RWPE2 (cell line): ENCODE results near the gene FKBP2.
A peak's percentile ranks its signal among the peaks of the same experiment; 100 is the strongest.

Experiments
- ATAC-seq: fragments of 200-7000 bp; cut with Tn5 transposase; 3 replicates; pipeline ENCODE4 v1.9.1; 2021; ENCODE audit warnings: low read depth
- DNase-seq: peaks from one replicate; pipeline ENCODE4 v3.0.0-alpha.2; 2020; ENCODE audit warnings: low spot score
- H3K27ac ChIP-seq: fragments of 450-650 bp; 2 replicates; pipeline ENCODE4 v1.5.1; 2017; ENCODE audit warnings: mild to moderate bottlenecking; ENCODE audit not compliant: poor library complexity, severe bottlenecking
- H3K27me3 ChIP-seq: fragments of 250-450 bp; sonication (Bioruptor Pico); 2 replicates; pipeline ENCODE4 v1.5.1; 2021; ENCODE audit warnings: mild to moderate bottlenecking, moderate library complexity; ENCODE audit not compliant: insufficient read depth, poor library complexity, severe bottlenecking
- H3K36me3 ChIP-seq: fragments of 250-450 bp; sonication (Bioruptor Pico); 2 replicates; pipeline ENCODE4 v1.5.1; 2020; ENCODE audit warnings: low read depth, mild to moderate bottlenecking, moderate library complexity
- H3K4me1 ChIP-seq: fragments of 250-450 bp; sonication (Bioruptor Pico); 2 replicates; pipeline ENCODE4 v1.5.1; 2021; ENCODE audit warnings: mild to moderate bottlenecking, moderate library complexity; ENCODE audit not compliant: insufficient read depth, poor library complexity, severe bottlenecking
- H3K4me3 ChIP-seq: fragments of 250-450 bp; sonication (Bioruptor Pico); 2 replicates; pipeline ENCODE4 v1.5.1; 2021; ENCODE audit warnings: mild to moderate bottlenecking, moderate library complexity; ENCODE audit not compliant: severe bottlenecking
- H3K9me3 ChIP-seq: fragments of 250-450 bp; sonication (Bioruptor Pico); 2 replicates; pipeline ENCODE4 v1.5.1; 2021; ENCODE audit warnings: mild to moderate bottlenecking, moderate library complexity; ENCODE audit not compliant: severe bottlenecking
- CTCF ChIP-seq: fragments of 450-650 bp; IDR thresholded peaks from one replicate; pipeline ENCODE4 v1.5.1; 2017; ENCODE audit warnings: mild to moderate bottlenecking, moderate library complexity; ENCODE audit not compliant: poor library complexity, severe bottlenecking

The FKBP2 gene

GRCh38 chr11:64230171-64230984 is 10.5 kb upstream of the FKBP2 start, which contains the start of gene DNAJC4:
TSS of gene DNAJC4 (plus strand) at chr11:64230548. CDS start at chr11:64230855, 307 bp downstream.
- DNase-seq = peak; percentile 92
- Histone ChIP-seq H3K9me3 (no peaks in the 10 kb centered on the region), H3K4me1 (no peaks in the 10 kb centered on the region), H3K36me3 (peaks cover 2% of the 10 kb centered on the region; the same call in 1 of the 2 replicates), H3K4me3 (peak within 1 kb of the TSS; percentile 92), H3K27ac (peak within 1 kb of the TSS; percentile 47), H3K27me3 (no peaks in the 10 kb centered on the region)
- no peak for TF ChIP-seq CTCF
- peak; percentile 41 for ATAC-seq

GRCh38 chr11:64230985-64231365 is 9.9 kb upstream of the FKBP2 start:
- Histone ChIP-seq H3K27me3 (no peaks in the 10 kb centered on the region), H3K36me3 (peaks cover 7% of the 10 kb centered on the region; the same call in 1 of the 2 replicates), H3K9me3 (no peaks in the 10 kb centered on the region), H3K27ac (peak overlapping the region; percentile 47), H3K4me3 (peak overlapping the region; percentile 92), H3K4me1 (no peaks in the 10 kb centered on the region)
- DNase-seq (no peak), ATAC-seq (no peak)
- TF ChIP-seq CTCF = no peak

- DNase-seq (no peak), ATAC-seq (no peak)
- Histone ChIP-seq H3K27ac (no peak overlapping the region), H3K4me1 (no peaks in the 10 kb centered on the region), H3K27me3 (no peaks in the 10 kb centered on the region), H3K36me3 (peaks cover 7% of the 10 kb centered on the region; the same call in 1 of the 2 replicates), H3K4me3 (no peak overlapping the region), H3K9me3 (no peaks in the 10 kb centered on the region)
- TF ChIP-seq CTCF = no peak
Measured at GRCh38 chr11:64231546-64231945, 9.3 kb upstream of the FKBP2 start.

GRCh38 chr11:64232182-64232966 is 8.5 kb upstream of the FKBP2 start:
- ATAC-seq (no peak), DNase-seq (no peak)
- Histone ChIP-seq H3K36me3 (peaks cover 7% of the 10 kb centered on the region; the same call in 1 of the 2 replicates), H3K4me3 (no peak overlapping the region), H3K27ac (peak overlapping the region; percentile 56), H3K4me1 (no peaks in the 10 kb centered on the region), H3K27me3 (no peaks in the 10 kb centered on the region), H3K9me3 (no peaks in the 10 kb centered on the region)
- no peak for TF ChIP-seq CTCF
